ENCODE data around the gene NACAD. TPM values are rescaled to one million over a fixed set of nuclear protein-coding genes. Genes with fewer than 3 reads are reported as not detected.
A peak's percentile ranks its signal among the peaks of the same experiment; 100 is the strongest.
"Not testable (repeated sequence)": the region's sequence is repeated elsewhere in the genome, so short reads cannot be mapped to it uniquely, and the experiment has no call there.

NACAD gene
- total RNA-seq, 1 donor from 2014 or later, result 5.5 TPM

DNA sequence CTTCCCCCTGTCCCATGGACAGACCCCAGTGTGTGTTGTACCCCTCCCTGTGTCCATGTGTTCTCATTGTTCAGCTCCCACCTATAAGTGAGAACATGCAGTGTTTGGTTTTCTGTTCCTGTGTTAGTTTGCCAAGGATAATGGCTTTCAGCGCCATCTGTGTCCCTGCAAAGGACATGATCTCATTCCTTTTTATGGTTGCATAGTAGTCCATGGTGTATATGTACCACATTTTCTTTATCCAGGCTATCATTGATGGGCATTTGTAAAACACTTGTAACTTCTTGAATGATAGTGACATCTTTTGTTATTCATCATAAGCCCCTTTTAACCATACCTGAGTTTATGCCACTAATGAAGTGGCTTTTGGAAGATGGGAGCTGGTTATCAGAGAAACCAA lies 25.5 kb upstream of the NACAD start:
- not testable (repeated sequence) for DNase-seq

DNA sequence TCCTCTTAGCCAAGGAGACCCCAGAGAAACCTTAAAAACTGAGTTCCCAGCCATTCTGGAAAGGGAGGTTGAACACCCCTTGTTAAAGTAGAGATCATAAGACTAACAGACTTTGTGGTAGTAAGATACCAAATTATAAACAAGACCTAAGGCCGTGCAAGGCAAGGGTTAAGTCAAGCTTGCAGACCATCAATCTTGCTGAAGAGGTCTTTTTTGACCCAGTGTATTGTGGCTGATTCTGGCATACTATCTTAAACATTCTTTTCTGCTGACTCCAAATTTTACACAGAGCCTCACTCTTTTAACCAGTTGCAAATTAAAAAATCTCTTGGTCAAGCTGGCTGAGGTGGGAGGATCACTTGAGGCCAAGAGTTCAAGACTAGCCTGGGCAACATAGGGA lies 23.9 kb upstream of the NACAD start:
- DNase-seq, result no peak

DNA sequence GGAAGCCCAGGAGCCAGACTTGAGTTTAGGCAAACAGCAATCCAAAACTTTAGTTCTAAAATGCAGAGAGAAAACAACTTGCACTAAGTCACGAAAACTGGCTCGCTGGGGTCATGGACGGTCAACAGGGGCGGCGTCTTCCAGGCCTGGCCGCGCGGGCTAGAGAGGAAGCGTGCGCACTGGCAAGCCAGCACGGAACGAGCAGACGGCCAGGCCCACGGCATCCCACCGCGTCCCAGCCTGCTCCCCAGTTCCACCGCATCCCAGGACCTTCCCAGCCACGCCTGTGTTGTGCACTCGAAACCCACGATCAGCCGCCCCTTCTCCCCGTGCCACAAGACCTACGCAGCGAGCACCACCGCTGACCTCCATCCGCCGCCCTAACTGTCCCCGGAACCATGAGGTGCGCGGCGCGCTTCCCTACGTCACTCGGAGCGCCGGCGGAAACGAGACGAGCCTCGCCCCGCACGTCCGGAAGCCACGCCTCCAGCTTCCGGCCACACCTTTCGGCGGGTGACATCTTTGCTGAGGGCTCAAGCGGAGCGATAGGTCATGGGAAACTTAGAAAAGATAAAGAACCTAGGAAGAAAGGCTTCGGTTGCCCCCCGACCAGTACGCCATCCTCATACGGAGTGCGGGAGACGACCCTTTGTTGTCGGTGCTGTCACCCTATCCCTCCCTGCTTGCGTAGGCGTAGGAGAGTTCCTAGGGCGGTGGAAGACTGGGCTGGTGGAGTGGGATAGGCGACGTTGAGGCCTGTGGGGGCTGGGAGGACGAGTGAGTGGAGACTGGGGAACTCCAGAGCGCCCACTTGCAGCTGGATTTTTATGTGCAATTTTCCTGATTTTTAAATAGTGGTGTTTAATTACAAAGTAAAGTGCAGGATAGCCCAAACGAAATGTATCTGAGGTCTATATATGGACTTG lies 22.8 kb upstream of the NACAD start, which contains the start of gene TBRG4:
TBRG4 (minus strand) TSS at position 400 of the 926 bp plus-strand sequence. CDS start 2,460 bp downstream, outside the sequence.
- peak; percentile 83 for DNase-seq

DNA sequence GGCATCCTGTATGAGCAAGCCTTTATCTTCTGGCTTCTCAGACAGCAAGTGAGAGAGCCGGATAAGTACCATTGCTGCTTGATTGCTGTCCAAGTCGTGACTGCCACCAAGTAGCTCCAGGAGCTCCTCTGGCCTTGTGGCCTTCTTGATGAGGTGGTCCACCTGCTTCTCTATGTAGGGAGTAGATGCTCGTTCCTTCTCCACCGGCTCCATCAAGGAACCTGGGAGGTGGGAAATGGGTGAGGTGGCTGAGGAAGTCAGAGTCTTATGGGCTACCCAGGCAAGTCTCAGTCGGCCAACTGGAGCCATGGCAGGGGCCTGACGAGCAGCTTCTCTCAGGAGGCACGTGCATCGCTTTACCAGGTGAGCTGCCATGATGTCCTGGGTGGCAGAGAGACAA lies 20.1 kb upstream of the NACAD start:
- DNase-seq, result no peak

DNA sequence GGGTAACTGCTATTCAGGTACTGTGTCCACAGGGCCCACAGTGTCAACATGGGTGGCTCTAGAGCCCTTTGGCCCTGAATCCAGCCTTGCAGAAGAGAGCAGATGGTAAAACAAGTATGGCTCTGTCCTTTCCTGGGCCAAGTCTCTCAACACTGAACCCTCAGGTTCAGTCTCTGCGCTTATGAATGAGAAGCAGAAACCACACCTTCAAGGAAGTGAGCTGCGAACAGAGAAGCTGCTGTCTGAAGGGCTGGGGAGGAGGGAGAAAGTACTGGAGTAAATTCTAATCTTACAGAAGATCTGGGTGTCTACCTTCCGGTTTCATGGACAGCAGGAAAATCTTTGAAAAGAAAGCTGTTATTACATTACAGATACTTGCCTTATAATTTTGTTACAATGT lies 18.6 kb upstream of the NACAD start:
- no peak for DNase-seq

DNA sequence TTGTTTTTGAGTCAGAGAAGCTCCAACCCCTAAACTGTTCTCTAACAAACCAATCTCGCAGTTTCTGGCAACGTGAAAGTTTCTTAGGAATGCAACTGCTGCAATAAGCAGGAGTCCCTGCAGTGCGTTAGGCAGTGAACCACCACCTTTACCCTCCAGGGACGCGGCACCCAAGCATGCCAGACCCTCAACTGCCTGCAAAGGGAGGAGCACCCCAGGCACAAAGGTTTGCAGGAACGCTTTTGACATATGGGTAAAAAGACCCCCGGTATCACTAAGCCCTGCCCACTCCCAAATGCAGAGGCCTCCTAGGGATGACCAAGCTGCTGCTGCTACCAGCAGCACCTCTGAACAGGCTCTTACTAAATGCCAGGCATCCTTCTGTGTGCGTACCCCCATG lies 18.1 kb upstream of the NACAD start:
- no peak for DNase-seq

DNA sequence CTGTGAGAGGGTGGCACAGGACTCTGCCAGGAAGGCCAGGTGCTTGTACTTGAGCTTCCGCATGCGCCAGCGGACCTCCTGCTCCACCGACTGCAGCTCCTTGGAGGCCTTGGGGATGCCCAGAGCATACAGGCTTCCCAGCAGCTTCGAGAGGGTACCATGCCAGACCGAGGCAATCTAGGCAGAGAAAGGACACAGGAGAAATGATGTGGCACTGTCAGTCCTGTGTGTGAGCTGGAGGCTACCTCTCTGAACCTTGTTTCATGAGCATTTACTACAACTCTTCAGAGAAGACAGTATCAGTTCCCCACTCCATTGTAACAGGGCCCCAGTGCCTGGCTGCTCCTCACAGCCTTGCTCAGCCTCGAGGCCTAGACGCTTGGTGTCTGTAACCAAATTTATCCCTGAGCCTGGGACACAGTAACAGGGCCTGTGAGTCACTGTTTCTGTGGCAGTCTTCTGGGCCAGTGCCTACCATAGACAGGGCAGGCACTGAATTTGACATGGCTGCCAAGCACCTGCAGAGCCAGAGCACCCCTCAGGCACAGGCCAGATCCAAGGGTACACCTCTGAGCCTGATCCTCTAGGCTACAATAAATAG lies 16.9 kb upstream of the NACAD start:
- DNase-seq, result no peak

DNA sequence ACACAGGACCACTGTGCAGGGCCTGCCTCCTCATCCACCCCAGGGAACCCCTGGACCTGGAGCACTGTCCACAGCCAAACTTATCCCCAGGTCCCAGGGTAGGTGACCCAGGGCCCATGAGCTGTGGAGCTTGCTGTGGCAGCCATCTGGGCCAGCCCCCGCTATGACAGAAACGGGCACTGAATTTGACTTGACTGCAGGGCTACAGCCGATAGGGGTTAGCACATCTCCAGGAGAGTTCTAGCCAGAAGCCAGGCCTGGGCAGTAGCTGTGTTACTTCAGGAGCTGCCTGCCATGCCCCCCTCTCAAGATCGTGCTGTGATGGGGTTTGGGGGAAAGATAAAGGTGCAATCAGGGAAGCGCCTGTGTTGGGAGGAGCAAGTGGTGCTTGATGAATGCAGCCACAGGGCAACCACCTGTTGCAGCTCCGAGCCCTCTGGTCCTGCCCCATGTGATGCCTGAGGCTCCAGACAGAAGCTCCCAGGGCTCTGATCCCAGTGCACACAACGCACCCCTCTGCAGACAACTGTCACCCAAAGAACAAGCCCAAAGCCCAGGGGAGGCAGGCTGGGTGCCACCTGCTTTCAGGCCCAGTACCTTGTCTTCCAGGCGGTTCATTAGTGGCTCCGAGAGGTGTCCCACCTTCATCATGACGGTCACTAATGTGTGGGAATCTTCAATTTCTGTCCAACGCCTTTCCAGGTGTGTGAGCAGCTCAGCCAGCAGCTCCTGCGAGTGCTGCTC lies 16.2 kb upstream of the NACAD start:
- DNase-seq, result no peak

DNA sequence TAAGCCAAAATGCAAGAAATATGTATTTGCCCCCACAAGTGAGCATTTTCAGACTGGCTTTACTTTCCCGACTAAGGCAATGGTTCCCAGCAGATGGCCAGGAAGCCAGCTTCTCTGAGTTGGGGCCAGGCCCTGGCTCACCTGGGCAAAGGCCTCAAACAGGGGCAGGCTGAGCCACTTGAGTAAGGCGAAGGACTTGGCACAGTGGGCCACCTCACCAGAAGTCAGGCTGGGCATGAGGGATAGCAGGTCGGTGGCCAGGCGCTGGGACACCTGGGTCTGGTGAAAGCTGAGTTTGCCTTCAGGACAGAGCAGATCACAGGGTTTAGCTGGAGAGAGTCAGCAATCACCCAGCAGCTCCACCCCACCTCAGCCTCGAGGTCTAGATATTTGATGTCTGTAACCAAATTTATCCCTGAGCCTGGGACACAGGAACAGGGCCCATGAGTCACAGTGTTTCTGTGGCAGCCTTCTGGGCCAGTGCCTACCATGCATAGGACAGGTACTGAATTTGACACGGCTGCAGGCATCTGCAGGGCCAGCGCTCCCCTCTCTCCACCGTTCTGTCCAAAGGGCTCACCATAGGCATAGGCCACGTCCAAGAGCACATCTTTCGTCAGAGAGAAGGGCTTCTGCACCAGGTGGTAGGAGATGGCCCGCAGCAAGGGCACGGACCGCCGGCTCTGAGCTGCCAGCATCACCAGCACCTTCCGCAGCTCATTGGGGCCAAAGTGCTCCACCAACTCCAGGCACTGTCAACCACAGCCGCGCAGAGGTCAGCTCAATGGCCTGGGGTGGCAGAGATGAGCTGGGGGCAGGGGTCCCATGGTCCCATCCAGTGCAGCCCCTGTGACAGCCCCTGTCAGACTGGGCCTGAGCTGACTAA lies 15.4 kb upstream of the NACAD start:
- no peak for DNase-seq

DNA sequence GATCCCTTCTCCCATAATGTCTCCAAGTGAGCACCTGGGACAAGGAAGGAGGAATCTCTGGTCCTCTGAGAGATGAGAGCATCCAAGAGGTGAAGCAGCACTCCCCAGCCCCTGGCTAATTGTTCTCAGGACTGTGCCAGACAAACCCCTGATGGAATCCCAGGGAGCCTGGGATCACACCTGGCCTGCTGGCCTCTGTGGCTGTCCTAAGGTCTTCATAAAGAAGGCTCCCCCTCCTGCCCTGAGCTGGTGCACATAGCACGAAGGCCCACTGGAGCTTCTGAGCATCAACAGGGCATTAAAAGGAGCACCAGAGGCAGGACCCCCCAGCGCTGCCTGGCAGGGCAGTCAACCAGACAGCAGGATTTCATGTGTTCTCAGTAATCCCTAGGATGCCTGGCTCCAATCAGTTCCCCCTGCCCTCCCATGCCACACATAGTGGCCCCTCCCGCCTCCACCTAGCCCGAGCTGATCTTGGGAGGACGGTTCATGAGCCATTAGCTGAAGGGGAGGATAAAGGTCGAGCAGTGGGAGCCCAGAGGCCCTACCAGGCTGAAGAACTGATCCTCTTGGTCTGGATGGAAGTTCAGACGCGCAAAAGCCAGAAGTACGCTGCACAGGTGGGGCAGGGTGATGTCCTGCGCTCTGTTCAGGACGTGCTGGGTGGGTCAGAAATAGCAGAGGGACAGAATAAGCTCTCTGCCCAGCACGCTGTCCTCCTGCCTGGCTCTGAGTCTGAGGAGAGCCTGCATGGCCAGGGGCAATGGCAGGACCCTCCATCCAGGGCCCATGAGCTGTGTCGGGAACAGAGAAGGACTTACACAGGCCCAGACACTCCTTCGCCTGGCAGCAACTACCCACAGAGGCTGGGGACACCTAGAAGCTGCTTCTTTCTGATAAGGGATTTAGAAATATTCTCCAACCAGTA lies 14.3 kb upstream of the NACAD start:
- no peak for DNase-seq

DNA sequence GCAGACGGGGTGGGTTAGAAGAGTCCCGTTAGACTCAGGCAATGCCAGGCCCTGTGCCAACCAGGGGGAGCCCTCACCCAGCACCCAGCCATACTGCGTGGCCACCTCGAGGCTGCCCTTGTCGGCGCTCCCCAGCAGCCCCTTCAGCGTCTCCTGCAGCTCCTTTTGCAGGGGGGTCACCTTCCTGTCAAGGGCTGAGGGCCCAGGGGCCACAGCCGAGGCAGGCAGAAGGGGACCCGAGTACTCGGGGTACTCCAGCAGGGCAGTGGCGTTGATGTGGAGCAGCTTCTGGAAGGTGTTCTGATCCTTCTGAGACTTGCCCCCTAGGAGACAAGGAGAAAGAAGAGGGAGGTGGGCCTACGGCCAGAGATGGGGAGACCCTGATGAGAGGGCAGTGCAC lies 13.0 kb upstream of the NACAD start:
- DNase-seq, result no peak

DNA sequence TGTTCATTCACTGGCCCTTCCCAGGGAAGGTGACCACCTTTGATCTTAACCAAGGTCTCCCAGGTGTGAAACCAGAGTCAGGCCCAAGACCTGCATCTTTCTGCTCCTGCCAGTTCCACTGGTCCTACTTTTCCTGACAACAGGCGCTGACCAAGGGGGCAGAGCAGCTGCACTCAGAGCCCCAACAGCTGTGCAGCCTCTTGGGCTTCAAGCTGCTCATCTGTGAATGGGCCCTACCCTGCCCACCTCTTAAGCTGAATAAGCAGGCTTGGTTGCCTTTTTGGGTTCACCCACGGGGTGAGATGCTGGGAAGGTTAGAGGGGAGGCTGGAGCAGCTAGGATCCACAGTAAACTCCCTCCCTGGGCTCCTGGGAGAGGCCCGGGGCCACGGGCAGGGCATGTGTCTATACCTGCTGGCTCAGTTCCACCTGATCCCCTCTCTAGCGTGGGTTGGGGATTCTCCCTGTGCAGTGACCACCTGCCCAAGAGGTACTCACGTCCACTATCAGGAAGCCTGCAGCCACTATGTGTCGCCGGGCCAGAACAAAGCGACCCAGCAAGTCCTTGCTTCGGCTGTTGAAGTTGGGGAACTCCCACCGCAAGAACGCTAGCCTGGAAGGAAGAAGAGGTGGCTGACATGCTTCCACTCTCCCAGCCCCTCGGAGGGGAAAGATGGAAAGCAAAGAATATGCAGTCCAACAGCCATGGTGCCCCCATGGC lies 12.2 kb upstream of the NACAD start:
- DNase-seq, result no peak

DNA sequence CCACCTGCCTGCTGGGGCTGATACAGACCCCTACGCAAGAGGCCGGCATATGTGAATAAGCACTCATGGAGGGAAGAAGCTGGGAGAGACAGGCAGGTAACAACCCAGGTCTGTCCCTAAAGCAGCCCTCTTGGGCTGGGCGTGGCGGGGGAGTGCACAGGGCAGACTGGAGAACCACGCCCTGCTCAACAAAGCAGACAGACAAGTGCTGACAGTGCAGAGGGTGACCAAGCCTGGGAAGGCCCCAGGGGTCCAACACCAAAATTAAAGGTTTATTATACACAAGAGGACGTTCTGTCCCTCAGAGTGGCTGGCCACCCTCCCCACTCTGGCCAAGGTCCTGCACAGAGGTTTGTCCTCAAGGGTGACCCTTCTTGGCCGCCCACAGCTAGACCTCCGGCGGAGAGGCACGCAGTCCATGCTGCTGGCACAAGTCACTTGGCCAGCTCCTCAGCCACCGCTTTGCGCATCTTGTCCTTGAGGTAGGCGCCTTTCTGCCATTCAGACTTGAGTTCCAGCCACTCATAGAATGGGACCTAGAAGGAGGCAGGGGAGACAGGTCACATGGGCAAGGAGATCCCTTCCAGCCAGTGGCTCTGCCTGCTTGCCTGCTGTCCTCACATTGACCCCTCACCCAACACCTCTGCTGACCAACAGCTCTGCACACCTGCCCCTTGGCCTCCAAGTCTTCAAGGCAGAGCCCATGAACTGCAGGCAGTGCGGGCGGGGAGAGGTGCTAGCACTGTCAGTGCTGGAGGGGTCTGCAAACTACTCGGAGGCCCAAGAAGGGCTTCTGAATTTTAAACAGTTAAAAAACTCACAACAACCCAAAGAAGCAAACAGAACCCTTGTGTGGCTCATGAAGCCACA lies 11.4 kb upstream of the NACAD start:
- DNase-seq, result no peak

DNA sequence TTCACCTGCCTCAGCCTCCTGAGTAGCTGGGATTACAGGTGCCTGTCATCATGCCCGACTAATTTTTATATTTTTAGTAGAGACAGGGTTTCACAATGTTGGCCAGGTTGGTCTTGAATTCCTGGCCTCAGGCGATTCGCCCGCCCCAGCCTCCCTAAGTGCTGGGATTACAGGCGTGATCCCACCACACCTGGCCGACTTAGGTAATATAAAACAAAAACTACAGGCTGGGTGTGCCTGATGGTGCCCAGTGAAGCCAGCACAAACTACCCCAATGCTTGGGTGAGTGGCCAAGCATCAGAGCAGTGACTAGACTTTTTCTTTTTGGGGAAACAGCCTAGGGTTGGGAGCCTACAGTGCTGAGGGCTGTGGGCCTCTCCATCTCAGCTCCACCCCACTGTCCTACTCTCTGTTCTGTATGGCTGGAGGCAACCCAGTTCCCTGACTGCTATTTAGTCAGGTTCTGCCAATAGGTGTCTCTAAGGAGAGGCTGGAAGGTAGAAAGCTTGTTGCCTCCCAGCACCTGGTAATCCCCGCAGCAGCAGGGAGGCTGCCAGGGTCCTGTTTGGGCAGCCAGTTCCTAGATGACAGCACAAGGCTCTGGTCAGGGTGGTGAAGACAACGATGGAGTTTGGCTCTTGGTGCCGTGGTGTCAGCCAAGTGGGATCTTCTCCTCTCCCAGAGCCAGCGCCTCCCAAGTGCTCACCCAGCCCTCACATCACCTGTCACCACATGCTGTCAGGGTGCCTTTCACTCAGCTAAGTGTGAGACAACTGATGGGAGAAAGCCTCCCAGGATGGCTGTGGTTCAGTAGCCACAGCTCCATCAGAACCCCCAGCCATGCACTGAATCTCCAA lies 10.4 kb upstream of the NACAD start:
- no peak for DNase-seq

DNA sequence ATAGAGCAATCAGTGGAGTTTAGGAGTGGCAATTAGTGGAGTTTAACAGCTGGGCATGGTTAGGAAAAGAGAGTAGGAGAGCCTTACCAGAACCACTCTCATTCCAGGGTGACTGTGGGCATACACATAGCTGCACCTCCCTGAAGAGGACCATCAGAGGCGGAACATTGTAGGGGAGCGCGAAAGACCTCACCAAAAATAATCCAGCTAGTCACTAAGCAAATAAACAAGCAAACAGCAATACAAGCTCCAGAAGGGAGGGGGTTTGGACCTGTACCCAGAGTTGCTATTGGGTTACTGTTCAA lies 4.1 kb upstream of the NACAD start:
- DNase-seq, result no peak

DNA sequence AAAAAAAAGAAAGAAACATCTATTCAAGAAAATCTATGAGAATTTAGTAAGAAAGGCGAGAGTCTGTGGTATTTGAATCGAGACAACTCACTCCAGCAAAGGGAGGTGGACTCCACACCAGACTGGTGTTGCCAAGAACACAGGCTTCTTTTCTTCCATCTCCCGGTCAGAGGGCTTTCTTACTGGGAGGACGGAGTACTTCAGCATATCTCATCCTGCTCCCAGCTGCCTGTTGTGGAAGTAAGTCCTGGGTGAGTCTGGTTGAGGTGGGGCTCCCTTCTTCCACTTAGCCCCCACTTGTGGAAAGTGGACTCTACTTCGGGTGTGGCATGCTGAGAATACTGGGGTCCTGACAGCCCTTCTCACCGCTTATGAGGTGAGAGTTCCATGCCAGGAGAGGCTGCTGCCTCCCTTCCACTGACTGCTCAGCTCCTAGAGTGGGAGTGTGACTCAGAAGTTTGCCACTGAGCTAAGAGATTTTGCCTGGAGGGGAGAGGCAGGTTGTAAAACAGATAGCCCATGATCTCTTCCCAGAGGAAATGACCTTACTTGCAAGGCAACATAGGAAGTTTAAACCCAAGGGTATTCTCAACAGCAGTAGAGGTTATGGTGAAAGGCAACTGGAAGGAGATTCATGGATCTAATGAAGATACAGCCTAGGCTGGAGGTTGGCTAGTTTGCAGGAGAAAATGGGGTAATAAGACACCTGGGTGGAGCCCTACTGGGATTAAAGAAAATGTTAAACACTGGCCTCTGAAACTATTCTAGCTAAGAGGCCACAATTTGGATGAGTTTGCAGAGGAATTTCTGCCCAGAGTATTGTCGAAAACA lies 3.5 kb upstream of the NACAD start:
- DNase-seq, result no peak

DNA sequence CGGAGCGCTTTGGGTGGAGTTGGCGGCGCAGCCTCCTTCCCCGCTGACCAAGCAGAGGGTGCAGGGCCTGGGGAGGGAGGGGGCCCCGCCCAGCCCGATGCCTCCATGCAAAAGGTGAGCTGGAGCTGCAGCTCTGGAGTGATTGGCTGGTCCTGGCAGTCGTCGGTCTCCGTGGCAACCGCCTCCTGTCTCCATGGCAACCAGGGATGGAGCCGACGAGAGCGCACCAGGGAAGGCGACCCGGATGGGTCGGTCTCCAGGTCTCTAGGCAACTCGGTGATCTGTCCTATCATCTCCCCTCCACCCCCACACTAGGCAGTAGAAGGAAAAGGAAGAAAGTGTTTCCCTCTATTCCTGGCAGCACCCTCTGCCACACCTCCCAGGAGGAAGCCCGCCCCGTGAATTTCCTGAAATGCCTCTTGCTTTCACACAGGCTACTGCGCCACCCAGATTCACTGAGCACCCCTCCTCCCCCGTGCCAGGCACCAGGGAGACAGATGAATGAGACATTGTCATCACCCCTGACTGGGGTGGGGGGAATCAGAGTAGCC lies 647 bp upstream of the NACAD start:
- peak; percentile 97 for DNase-seq

Data from occipital lobe (tissue), 2 donors.